ENCODE measurements around the gene SH3PXD2A.

SH3PXD2A gene

GRCh38 chr10:103888113-103888841 lies 32.9 kb upstream of the SH3PXD2A start:
- peak; percentile 56 for DNase-seq (ENCODE audit: insufficient read length, low spot score)
- no peak for TF ChIP-seq POLR2A (IDR thresholded peaks at IDR 0.05; ENCODE audit: low read depth, low read length)
- FAIRE-seq = peak; percentile 60

- FAIRE-seq (no peak), DNase-seq (ENCODE audit: insufficient read length, low spot score) (no peak)
- TF ChIP-seq POLR2A (IDR thresholded peaks at IDR 0.05; ENCODE audit: low read depth, low read length) = no peak
These were observed 30.2 kb upstream of the SH3PXD2A start for GRCh38 chr10:103885617-103886016.

GRCh38 chr10:103884681-103885139 lies 29.3 kb upstream of the SH3PXD2A start:
- FAIRE-seq = no peak

GRCh38 chr10:103882285-103883007 lies 27.1 kb upstream of the SH3PXD2A start:
- DNase-seq (ENCODE audit: insufficient read length, low spot score) (no peak), FAIRE-seq (no peak)
- no peak for TF ChIP-seq POLR2A (IDR thresholded peaks at IDR 0.05; ENCODE audit: low read depth, low read length)

More at GRCh38 chr10:103884681-103885139, 29.3 kb upstream of the SH3PXD2A start:
- no peak for TF ChIP-seq POLR2A (IDR thresholded peaks at IDR 0.05; ENCODE audit: low read depth, low read length)
- DNase-seq (ENCODE audit: insufficient read length, low spot score) = peak; percentile 48

GRCh38 chr10:103881416-103882284 lies 26.3 kb upstream of the SH3PXD2A start:
- DNase-seq (ENCODE audit: insufficient read length, low spot score) (no peak), FAIRE-seq (no peak)
- TF ChIP-seq POLR2A (IDR thresholded peaks at IDR 0.05; ENCODE audit: low read depth, low read length) = no peak

- FAIRE-seq (no peak), DNase-seq (ENCODE audit: insufficient read length, low spot score) (no peak)
- no peak for TF ChIP-seq POLR2A (IDR thresholded peaks at IDR 0.05; ENCODE audit: low read depth, low read length)
These were observed 24.5 kb upstream of the SH3PXD2A start for GRCh38 chr10:103879831-103880230.

- no peak for DNase-seq (ENCODE audit: insufficient read length, low spot score)
- no peak for FAIRE-seq
- no peak for TF ChIP-seq POLR2A (IDR thresholded peaks at IDR 0.05; ENCODE audit: low read depth, low read length)
These were observed 24.0 kb upstream of the SH3PXD2A start for GRCh38 chr10:103879409-103879808.

- no peak for FAIRE-seq
- no peak for DNase-seq (ENCODE audit: insufficient read length, low spot score)
- TF ChIP-seq POLR2A (IDR thresholded peaks at IDR 0.05; ENCODE audit: low read depth, low read length) = no peak
These were observed 22.5 kb upstream of the SH3PXD2A start for GRCh38 chr10:103877861-103878260.

- TF ChIP-seq POLR2A (IDR thresholded peaks at IDR 0.05; ENCODE audit: low read depth, low read length) = no peak
- FAIRE-seq (no peak), DNase-seq (ENCODE audit: insufficient read length, low spot score) (no peak)
These were observed 20.8 kb upstream of the SH3PXD2A start for GRCh38 chr10:103876155-103876554.

- no peak for FAIRE-seq
- DNase-seq (ENCODE audit: insufficient read length, low spot score) = no peak
- no peak for TF ChIP-seq POLR2A (IDR thresholded peaks at IDR 0.05; ENCODE audit: low read depth, low read length)
These were observed 19.4 kb upstream of the SH3PXD2A start for GRCh38 chr10:103874730-103875129.

- TF ChIP-seq POLR2A (IDR thresholded peaks at IDR 0.05; ENCODE audit: low read depth, low read length) = no peak
- DNase-seq (ENCODE audit: insufficient read length, low spot score) = no peak
- FAIRE-seq = peak; percentile 74
These were observed 17.0 kb upstream of the SH3PXD2A start for GRCh38 chr10:103872137-103872931.

GRCh38 chr10:103871006-103871405 lies 15.6 kb upstream of the SH3PXD2A start:
- TF ChIP-seq POLR2A (IDR thresholded peaks at IDR 0.05; ENCODE audit: low read depth, low read length) = no peak
- FAIRE-seq = no peak
- DNase-seq (ENCODE audit: insufficient read length, low spot score) = no peak

- no peak for TF ChIP-seq POLR2A (IDR thresholded peaks at IDR 0.05; ENCODE audit: low read depth, low read length)
- no peak for DNase-seq (ENCODE audit: insufficient read length, low spot score)
- peak; percentile 60 for FAIRE-seq
These were observed 15.1 kb upstream of the SH3PXD2A start for GRCh38 chr10:103870516-103870915.

Data from H54 (cell line).